K562 (cell line): ENCODE measurements around the gene ELMO3. TPM values are rescaled to one million over a fixed set of nuclear protein-coding genes. Genes with fewer than 3 reads are reported as not detected.

Source experiments
- ATAC-seq: fragments of 200-7000 bp; cut with Tn5 transposase; 3 replicates; pipeline ENCODE4 v1.9.1; 2020; ENCODE audit warnings: moderate library complexity
- BruUV-seq: library from RNA; stranded (reverse); fragments of 400-500 nt; replicated peaks from 2 replicates; lab custom pipeline; 2021; lab: Mats Ljungman, UMichigan
- CTCF ChIA-PET: fragments of 300-600 bp; formaldehyde crosslinking; extraction: SDS; loops from one replicate; lab custom pipeline; 2021; ENCODE audit warnings: low intra/inter-chr PET ratio; lab: Yijun Ruan, JAX
- POLR2A ChIA-PET: fragments of 300-600, 350-650 bp; sonication (Branson Sonifier 250); formaldehyde crosslinking; extraction: SDS; loops from one replicate; lab custom pipeline; 2021; ENCODE audit warnings: antibody characterized with exemption, inconsistent platforms; lab: Yijun Ruan, JAX
- DNase-seq, 4 experiments: peaks; one replicate each; pipeline versions ENCODE4 v3.0.0 to v3.0.0-alpha.2; 2011 to 2018; ENCODE audit warnings: low spot score in 3 of 4, mixed read lengths in 3 of 4; ENCODE audit errors: extremely low read depth in 1 of 4
- FAIRE-seq: peaks from 2 replicates; lab custom pipeline; 2011; peaks lifted over from hg19 to GRCh38; lab: Jason Lieb, UNC
- H2AFZ ChIP-seq: 2 replicates; pipeline ENCODE4 v1.6.0; 2011; ENCODE audit warnings: low read depth, low read length, control low read depth, inconsistent platforms
- H3K27ac ChIP-seq: fragments of 200-600 bp; 3 replicates; pipeline ENCODE4 v1.8.0; 2011; ENCODE audit warnings: low read depth, mild to moderate bottlenecking, control low read depth, inconsistent platforms, low read length, moderate library complexity, mixed read lengths; ENCODE audit errors: extremely low read depth
- H3K27me3 ChIP-seq, 2 experiments: fragments of 300-600 bp in 1 of 2; 2 replicates in 1 of 2; 3 replicates in 1 of 2; pipeline versions ENCODE4 v1.6.0 to v1.8.0; 2011; ENCODE audit warnings: inconsistent platforms in 2 of 2, low read length in 2 of 2, mild to moderate bottlenecking in 1 of 2, mixed read lengths in 1 of 2, moderate library complexity in 1 of 2; ENCODE audit not compliant: control insufficient read depth in 2 of 2, insufficient read depth in 2 of 2
- H3K36me3 ChIP-seq: fragments of 300-600 bp; 3 replicates; pipeline ENCODE4 v1.8.0; 2011; ENCODE audit warnings: mild to moderate bottlenecking, low read length, inconsistent platforms; ENCODE audit not compliant: control insufficient read depth, insufficient read depth
- H3K4me1 ChIP-seq, 2 experiments: fragments of 200-600 bp in 1 of 2; replicated peaks in 1 of 2; 2 replicates in 1 of 2; 3 replicates in 1 of 2; pipeline versions ENCODE4 v1.5.1 to v1.8.0; 2011; ENCODE audit warnings: inconsistent platforms in 2 of 2, low read length in 2 of 2, mild to moderate bottlenecking in 1 of 2, mixed read lengths in 1 of 2, moderate library complexity in 1 of 2; ENCODE audit not compliant: control insufficient read depth in 2 of 2, insufficient read depth in 2 of 2
- H3K4me2 ChIP-seq: 2 replicates; pipeline ENCODE4 v1.6.1; 2011; ENCODE audit warnings: low read length, control low read depth, inconsistent platforms, mixed read lengths; ENCODE audit not compliant: insufficient read depth
- H3K4me3 ChIP-seq: fragments of 200-600 bp; sonication (generic), shearing (Covaris generic); 2 replicates; pipeline ENCODE4 v1.5.1; 2016; ENCODE audit warnings: control low read depth, inconsistent platforms
- H3K79me2 ChIP-seq: fragments of 200-600 bp; 3 replicates; pipeline ENCODE4 v1.8.0; 2011; ENCODE audit warnings: low read length, inconsistent platforms; ENCODE audit not compliant: control insufficient read depth, insufficient read depth
- H3K9ac ChIP-seq, 2 experiments: 2 replicates each; pipeline versions ENCODE4 v1.6.0 to v1.6.1; 2011; ENCODE audit warnings: low read depth in 2 of 2, low read length in 2 of 2, control low read depth in 1 of 2, inconsistent platforms in 1 of 2, mild to moderate bottlenecking in 1 of 2, mixed read lengths in 1 of 2; ENCODE audit not compliant: insufficient read depth in 1 of 2
- H3K9me1 ChIP-seq: one replicate; pipeline ENCODE4 v1.6.0; 2011; ENCODE audit warnings: inconsistent platforms, mild to moderate bottlenecking, low read length, moderate library complexity; ENCODE audit not compliant: control insufficient read depth, insufficient read depth
- H3K9me3 ChIP-seq: replicated peaks from 2 replicates; pipeline ENCODE4 v1.5.1; 2011; ENCODE audit warnings: low read depth, low read length, inconsistent platforms; ENCODE audit not compliant: control insufficient read depth, insufficient read depth
- H4K20me1 ChIP-seq: replicated peaks from 2 replicates; pipeline ENCODE4 v1.6.1; 2011; ENCODE audit warnings: low read length, inconsistent platforms, mixed read lengths; ENCODE audit not compliant: control insufficient read depth, insufficient read depth
- ARID1B ChIP-seq: fragments of 450-650 bp; IDR thresholded peaks from 2 replicates; pipeline ENCODE4 v1.6.1; 2016; ENCODE audit warnings: antibody characterized with exemption, mild to moderate bottlenecking, inconsistent platforms
- CTBP1 ChIP-seq: fragments of 450-650 bp; IDR thresholded peaks from 2 replicates; pipeline ENCODE4 v1.6.1; 2016; ENCODE audit warnings: borderline replicate concordance
- KAT8 ChIP-seq: fragments of 450-650 bp; IDR thresholded peaks from 2 replicates; pipeline ENCODE4 v1.6.1; 2016; ENCODE audit warnings: low read depth, mild to moderate bottlenecking
- KLF10 ChIP-seq: fragments of 250-450 bp; sonication (Bioruptor Pico); IDR thresholded peaks from 2 replicates; pipeline ENCODE4 v1.6.1; 2021; ENCODE audit warnings: matching md5 sums
- PTRF ChIP-seq: fragments of 450-650 bp; IDR thresholded peaks from 2 replicates; pipeline ENCODE4 v1.6.1; 2016; ENCODE audit warnings: mild to moderate bottlenecking, missing genetic modification characterization, missing compliant biosample characterization
- SMARCE1 ChIP-seq: fragments of 450-650 bp; IDR thresholded peaks from 2 replicates; pipeline ENCODE4 v1.7.1; 2016; ENCODE audit warnings: mild to moderate bottlenecking
- SPI1 ChIP-seq: IDR thresholded peaks from 2 replicates; pipeline ENCODE4 v1.6.1; 2011; ENCODE audit warnings: low read depth, low read length, control low read depth, borderline replicate concordance
- TAF1 ChIP-seq: IDR thresholded peaks from 2 replicates; pipeline ENCODE4 v1.6.1; 2011; ENCODE audit warnings: mild to moderate bottlenecking, low read length, moderate library complexity; ENCODE audit not compliant: insufficient read depth, control insufficient read depth, severe bottlenecking; ENCODE audit errors: extremely low read depth
- TEAD4 ChIP-seq, 2 experiments: sonication (generic) in 1 of 2; formaldehyde crosslinking in 1 of 2; IDR thresholded peaks; 2 replicates each; pipeline versions ENCODE4 v1.6.1 to v1.8.0; 2012 to 2022; ENCODE audit warnings: borderline replicate concordance in 1 of 2, inconsistent platforms in 1 of 2, low read length in 1 of 2, mild to moderate bottlenecking in 1 of 2, missing genetic modification reagents in 1 of 2
- TFAM ChIP-seq: fragments of 250-450 bp; sonication (Bioruptor Pico); conservative IDR thresholded peaks from 2 replicates; pipeline ENCODE4 v1.5.0; 2021; ENCODE audit warnings: mild to moderate bottlenecking, moderate library complexity
- ZNF584 ChIP-seq: fragments of 200-800 bp; sonication (Bioruptor generic); IDR thresholded peaks from 2 replicates; pipeline ENCODE4 v1.6.1; 2016; ENCODE audit warnings: low read depth, mild to moderate bottlenecking, missing genetic modification characterization, missing compliant biosample characterization
- WGBS: fragments of 100-300 bp; shearing (Covaris generic); methylation state at CpG from one replicate; pipeline ENCODE4 v1.1.6; 2016; ENCODE audit warnings: low coverage, mixed read lengths; ENCODE audit not compliant: insufficient coverage; ENCODE audit errors: missing lambda C conversion rate; 5-methylcytosine and 5-hydroxymethylcytosine counted together
- in situ Hi-C: fragments of 300-500 bp; cut with MboI; formaldehyde crosslinking; loops from 4 replicates; pipeline ENCODE4 v1.15.0; 2018; ENCODE audit warnings: inconsistent platforms, mixed read lengths
- intact Hi-C: fragments of 100-400 bp; cut with micrococcal nuclease; formaldehyde crosslinking; loops from 2 replicates; pipeline ENCODE4 v1.14.2; 2022
- polyA plus RNA-seq, 8 experiments: library from polyadenylated mRNA; depleted of rRNA in 4 of 8; stranded (reverse) in 5 of 8; unstranded in 3 of 8; fragments of >200 nt; fragmentation: Nextera tagmentation in 2 of 8; fragmentation: Illumina TruSeq in 1 of 8; extraction: Ambion mirVana in 2 of 8; extraction: Trizol in 1 of 8; gene quantifications; 2 replicates each; pipeline versions ENCODE4 v1.2.1 to v1.2.3, GENCODE V29; 2011 to 2014; ENCODE audit warnings: inconsistent platforms in 1 of 8, missing spikeins in 1 of 8
- total RNA-seq, 7 experiments: library from RNA; depleted of rRNA in 6 of 7; stranded (reverse); fragments of >200 nt in 6 of 7; fragmentation: Illumina TruSeq in 2 of 7; extraction: Trizol in 2 of 7; gene quantifications; 2 replicates each; pipeline versions ENCODE4 v1.2.1 to v1.2.3, GENCODE V29; 2011 to 2021; ENCODE audit warnings: low replicate concordance in 1 of 7

Gene ELMO3
- total and polyA plus RNA-seq, 9 of the 15 experiments (the other 6 are each of a cell fraction or from before 2014, with no cell fraction given), result 0.04 to 5.1 (median 1.5) TPM

GRCh38 chr16:67243481-67243880 lies 44.5 kb downstream of the ELMO3 start:
- in situ Hi-C loops, result no loop called here
- peak; percentile 76; the same call in 1 of the 2 replicates for TF ChIP-seq SPI1
- no peak for TF ChIP-seq ARID1B
- Histone ChIP-seq H3K9me1 (no peaks in the 10 kb centered on the region), H3K27me3 (no peaks in the 10 kb centered on the region), H3K36me3 (peaks cover 46% of the 10 kb centered on the region; the same call in 2 of the 3 replicates), H3K4me1 (peaks cover 67 to 76% of the 10 kb centered on the region in 2 experiments), H2AFZ (no peak overlapping the region), H3K4me3 (no peak overlapping the region), H4K20me1 (no peaks in the 10 kb centered on the region), H3K79me2 (peaks cover 86% of the 10 kb centered on the region), H3K9me3 (no peaks in the 10 kb centered on the region), H3K9ac (peak overlapping the region; percentile 27 to 96; a peak in 2 of 4 replicates), H3K27ac (peak overlapping the region; percentile 68; the same call in 2 of the 3 replicates), H3K4me2 (peak overlapping the region; percentile 91; the same call in 1 of the 2 replicates)
- 55% methylated on average over 4 of the region's 4 CpGs for WGBS
- intact Hi-C loops, result loop anchor here (10.0 kb wide), 1 partner anchor 269 kb away; no protein-coding TSS in a partner anchor
- FAIRE-seq, result no peak
- ChIA-PET POLR2A (interaction anchor here (0.6 to 1.8 kb wide), 4 partner anchors 22 to 185 kb away, joined by 3 to 7 read pairs (median 5); partner anchors contain the start of gene ELMO3), CTCF (no interaction called here)
- no TSS peak for BruUV-seq
- DNase-seq, result no peak
- no peak for ATAC-seq

- H3K79me2 ChIP-seq, result peaks cover 75% of the 10 kb centered on the region
- peak overlapping the region; percentile 79 to 96 for H3K9ac ChIP-seq
- H3K4me3 ChIP-seq, result peak overlapping the region; percentile 88; the same call in 1 of the 2 replicates
- TF ChIP-seq TEAD4 (IDR thresholded peaks at IDR 0.05; ENCODE audit: low read length) (no peak), TEAD4 (CRISPR knock-in tag; IDR thresholded peaks at IDR 0.05; ENCODE audit: borderline replicate concordance) (0 out of 2 replicates have a peak, but pooled peaks have one; percentile 42), TFAM (no peak), PTRF (no peak), SMARCE1 (peak; percentile 40; the same call in 1 of the 2 replicates), ZNF584 (CRISPR knock-in tag) (0 out of 2 replicates have a peak, but pooled peaks have one; percentile 24), SPI1 (peak; percentile 58; the same call in 1 of the 2 replicates), CTBP1 (peak; percentile 24; the same call in 1 of the 2 replicates), KAT8 (no peak), KLF10 (CRISPR knock-in tag) (no peak), TAF1 (peak; percentile 51)
Observed at GRCh38 chr16:67244387-67245185, 45.7 kb downstream of the ELMO3 start.

More at GRCh38 chr16:67244387-67245185, 45.7 kb downstream of the ELMO3 start:
- Histone ChIP-seq H3K27ac (peak overlapping the region; percentile 68), H3K9me3 (no peaks in the 10 kb centered on the region), H3K9me1 (no peaks in the 10 kb centered on the region), H3K36me3 (peaks cover 35% of the 10 kb centered on the region; the same call in 2 of the 3 replicates), H3K4me2 (peak overlapping the region; percentile 91), H3K27me3 (no peaks in the 10 kb centered on the region), H2AFZ (no peak overlapping the region), H4K20me1 (no peaks in the 10 kb centered on the region), H3K4me1 (peaks cover 70 to 85% of the 10 kb centered on the region in 2 experiments)
- POLR2A ChIA-PET, result interaction anchor here (0.5 to 2.3 kb wide), 7 partner anchors 9 to 132 kb away, joined by 3 to 14 read pairs (median 6); partner anchors contain the start of gene ELMO3
- intact Hi-C loops, result loop anchor here (5.0 to 10.0 kb wide), 2 partner anchors 270 to 292 kb away; no protein-coding TSS in a partner anchor
- no TSS peak for BruUV-seq
- ATAC-seq (peak; percentile 2), DNase-seq (peak in 3 of 4 experiments; percentile 28 to 82 (median 73)), FAIRE-seq (peak; percentile 83)
- CTCF ChIA-PET, result no interaction called here
- in situ Hi-C loops, result no loop called here
- 25% methylated on average over 5 of the region's 5 CpGs for WGBS
